Uterus (tissue), 4 donors: ENCODE results near the gene PTH2R. TPM values are rescaled to one million over a fixed set of nuclear protein-coding genes. Genes with fewer than 3 reads are reported as not detected.

Experiments
- DNase-seq, 2 donors: peaks; one replicate each; pipeline ENCODE4 v3.0.0-alpha.2; 2019 to 2020
- H3K27ac ChIP-seq, 2 donors: fragments of 200-600 bp; sonication (generic); 1 replicate in 1 of 2; 2 replicates in 1 of 2; pipeline ENCODE4 v1.5.1; 2016 to 2018
- H3K27me3 ChIP-seq, 2 donors: fragments of 200-600 bp; sonication (generic); one replicate each; pipeline ENCODE4 v1.5.1; 2018 to 2019; ENCODE audit warnings: control low read depth in 1 of 2
- H3K36me3 ChIP-seq, 2 donors: fragments of 200-600 bp; sonication (generic); one replicate each; pipeline ENCODE4 v1.5.1; 2019; ENCODE audit warnings: control low read depth in 1 of 2
- H3K4me1 ChIP-seq, 2 donors: fragments of 200-600 bp; sonication (generic); one replicate each; pipeline ENCODE4 v1.5.1; 2018 to 2019; ENCODE audit warnings: control low read depth in 1 of 2
- H3K4me3 ChIP-seq, 2 donors: fragments of 200-600 bp; sonication (generic); 1 replicate in 1 of 2; 2 replicates in 1 of 2; pipeline ENCODE4 v1.5.1; 2018 to 2019; ENCODE audit warnings: mild to moderate bottlenecking in 1 of 2
- H3K9me3 ChIP-seq, 2 donors: fragments of 200-600 bp; sonication (generic); one replicate each; pipeline ENCODE4 v1.5.1; 2019; ENCODE audit warnings: control low read depth in 1 of 2
- POLR2A ChIP-seq, 2 donors: fragments of 450-650 bp; IDR thresholded peaks; one replicate each; pipeline ENCODE4 v1.6.1; 2016; ENCODE audit warnings: antibody characterized with exemption in 2 of 2, mild to moderate bottlenecking in 1 of 2, moderate library complexity in 1 of 2
- intact Hi-C: fragments of 100-400 bp; cut with DNase I; formaldehyde crosslinking; loops from one replicate; pipeline ENCODE4 v1.15.1; 2023; ENCODE audit warnings: low total_unique reads
- total RNA-seq, 4 donors: library from RNA; depleted of rRNA in 3 of 4; stranded (reverse); fragments of >200 nt in 3 of 4; gene quantifications; one replicate each; pipeline versions ENCODE4 v1.1.0 to v1.2.4, GENCODE V29; 2014 to 2023
- TF ChIP-seq, protein P1 (sequence below), 4 experiments: fragments of 200-600 bp in 2 of 4; fragments of 450-650 bp in 2 of 4; sonication (generic) in 2 of 4; IDR thresholded peaks; one replicate each; pipeline ENCODE4 v1.5.1; 2016 to 2019; ENCODE audit warnings: antibody characterized with exemption in 4 of 4, mild to moderate bottlenecking in 2 of 4, moderate library complexity in 1 of 4
- donor health status: DM: yes; HTN: yes; CAD: no.

Gene PTH2R
- total RNA-seq, 4 donors from 2014 or later: 0.70 to 1.7 TPM; not detected in 2

DNA sequence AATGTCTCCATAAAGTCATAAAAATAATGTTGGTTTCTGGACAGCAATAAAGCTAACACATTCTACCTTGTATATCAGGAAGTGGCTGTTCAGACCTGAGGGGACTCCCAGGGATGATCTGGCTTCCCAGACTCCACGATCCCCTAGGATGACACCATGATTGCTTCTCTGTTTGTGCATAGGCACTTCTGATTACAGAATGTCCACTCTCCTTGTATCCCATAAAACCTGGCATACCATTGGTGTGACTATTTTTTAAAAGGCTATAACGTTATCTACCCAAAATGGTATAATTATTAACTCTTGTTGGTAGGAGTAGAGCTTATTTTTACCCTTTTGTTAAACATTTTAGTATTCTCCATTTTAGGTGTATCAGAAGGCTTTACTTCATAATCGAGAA lies 57.1 kb downstream of the PTH2R start:
- DNase-seq: no peak
- H3K4me3 ChIP-seq: no peak overlapping the region

DNA sequence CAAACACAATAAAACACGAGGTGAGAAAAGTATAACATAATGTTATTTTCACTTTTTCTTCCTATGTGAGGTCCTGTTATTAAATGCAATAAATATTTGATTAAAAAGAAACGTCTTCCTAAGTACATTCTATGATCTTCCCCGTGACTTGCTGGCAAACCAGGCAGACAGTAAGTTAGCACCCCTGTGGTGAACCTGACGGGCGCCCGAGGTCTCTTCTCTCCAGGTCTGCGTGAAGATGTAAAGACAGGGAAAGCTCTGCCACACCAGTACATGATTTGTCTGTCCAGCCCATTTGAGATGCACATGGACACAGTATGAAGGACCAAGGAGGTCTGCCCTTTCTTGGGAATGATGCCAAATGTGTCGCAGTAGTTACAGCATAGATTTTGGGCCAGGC lies 57.6 kb downstream of the PTH2R start:
- Histone ChIP-seq H3K27me3 (no peaks in the 10 kb centered on the region), H3K36me3 (no peaks in the 10 kb centered on the region), H3K9me3 (no peaks in the 10 kb centered on the region), H3K27ac (no peak overlapping the region), H3K4me3 (no peak overlapping the region), H3K4me1 (no peaks in the 10 kb centered on the region)
- TF ChIP-seq POLR2A (IDR thresholded peaks at IDR 0.05): no peak
- TF ChIP-seq, protein P1, sequence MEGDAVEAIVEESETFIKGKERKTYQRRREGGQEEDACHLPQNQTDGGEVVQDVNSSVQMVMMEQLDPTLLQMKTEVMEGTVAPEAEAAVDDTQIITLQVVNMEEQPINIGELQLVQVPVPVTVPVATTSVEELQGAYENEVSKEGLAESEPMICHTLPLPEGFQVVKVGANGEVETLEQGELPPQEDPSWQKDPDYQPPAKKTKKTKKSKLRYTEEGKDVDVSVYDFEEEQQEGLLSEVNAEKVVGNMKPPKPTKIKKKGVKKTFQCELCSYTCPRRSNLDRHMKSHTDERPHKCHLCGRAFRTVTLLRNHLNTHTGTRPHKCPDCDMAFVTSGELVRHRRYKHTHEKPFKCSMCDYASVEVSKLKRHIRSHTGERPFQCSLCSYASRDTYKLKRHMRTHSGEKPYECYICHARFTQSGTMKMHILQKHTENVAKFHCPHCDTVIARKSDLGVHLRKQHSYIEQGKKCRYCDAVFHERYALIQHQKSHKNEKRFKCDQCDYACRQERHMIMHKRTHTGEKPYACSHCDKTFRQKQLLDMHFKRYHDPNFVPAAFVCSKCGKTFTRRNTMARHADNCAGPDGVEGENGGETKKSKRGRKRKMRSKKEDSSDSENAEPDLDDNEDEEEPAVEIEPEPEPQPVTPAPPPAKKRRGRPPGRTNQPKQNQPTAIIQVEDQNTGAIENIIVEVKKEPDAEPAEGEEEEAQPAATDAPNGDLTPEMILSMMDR (IDR thresholded peaks at IDR 0.05): no peak
- intact Hi-C loops: no loop called here
- DNase-seq: no peak

More for the DNA sequence above, 57.1 kb downstream of the PTH2R start:
- H3K36me3 ChIP-seq: no peaks in the 10 kb centered on the region
- H3K9me3 ChIP-seq: no peaks in the 10 kb centered on the region
- intact Hi-C loops: no loop called here
- H3K27ac ChIP-seq: no peak overlapping the region
- no peaks in the 10 kb centered on the region for H3K27me3 ChIP-seq
- TF ChIP-seq POLR2A (IDR thresholded peaks at IDR 0.05): no peak
- TF ChIP-seq, protein P1 (IDR thresholded peaks at IDR 0.05): no peak
- no peaks in the 10 kb centered on the region for H3K4me1 ChIP-seq

DNA sequence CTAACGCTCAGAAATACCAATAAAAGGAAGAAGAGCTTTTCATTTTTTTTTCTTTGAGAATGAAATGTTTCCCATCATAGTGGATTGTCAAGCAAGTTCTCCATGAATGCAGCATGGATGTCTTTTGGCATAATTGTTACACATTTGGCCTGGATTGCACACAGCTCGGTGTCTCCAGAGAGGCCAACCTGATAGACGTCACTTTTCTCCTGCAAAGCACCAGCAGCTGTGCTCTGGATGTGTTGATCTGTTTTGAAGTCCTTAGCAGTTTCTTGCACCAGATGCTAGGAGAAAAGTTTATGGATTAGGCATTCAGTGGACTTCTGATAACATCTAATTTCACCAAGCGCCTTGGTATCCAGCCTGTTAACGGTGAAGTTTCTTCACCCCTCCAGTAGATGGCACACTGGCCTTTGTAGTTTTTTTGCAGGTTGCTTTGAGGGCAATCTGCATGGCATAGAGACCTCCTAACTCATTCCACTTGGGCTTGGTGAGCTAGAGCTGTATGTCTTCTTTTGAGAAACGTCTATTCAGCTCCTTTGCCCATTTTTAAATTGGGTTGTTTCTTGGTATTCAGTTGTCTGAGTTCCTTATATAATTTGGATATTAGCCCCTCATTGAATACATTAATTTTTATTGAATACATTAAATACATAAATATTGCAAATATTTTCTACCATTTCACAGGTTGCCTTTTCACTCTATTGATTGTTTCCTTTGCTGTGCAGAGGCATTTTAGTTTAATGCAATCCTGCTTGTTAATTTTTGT lies 59.7 kb downstream of the PTH2R start:
- no peak for DNase-seq
- Histone ChIP-seq H3K27me3 (no peaks in the 10 kb centered on the region), H3K36me3 (no peaks in the 10 kb centered on the region), H3K27ac (no peak overlapping the region), H3K9me3 (no peaks in the 10 kb centered on the region), H3K4me1 (no peaks in the 10 kb centered on the region), H3K4me3 (no peak overlapping the region)
- no peak for TF ChIP-seq POLR2A (IDR thresholded peaks at IDR 0.05)
- TF ChIP-seq, protein P1 (IDR thresholded peaks at IDR 0.05): no peak
- intact Hi-C loops: no loop called here

DNA sequence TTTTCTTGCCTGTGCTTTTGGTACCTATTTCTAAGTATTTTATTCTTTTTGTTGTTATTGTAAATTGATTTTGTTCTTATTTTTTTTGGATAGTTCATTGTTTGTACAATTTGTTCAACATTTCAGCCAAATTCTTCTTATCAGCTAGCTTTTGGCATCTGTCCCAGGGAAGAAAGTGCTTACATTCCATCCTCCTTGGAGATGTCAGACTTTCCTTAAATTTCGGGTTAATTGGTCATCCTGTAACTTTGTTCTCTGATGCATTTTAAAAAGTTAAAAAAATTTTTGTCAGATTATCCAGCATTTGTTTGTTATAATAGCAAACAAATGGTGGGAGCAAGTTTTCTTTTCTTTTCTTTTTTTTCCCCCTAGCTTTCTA lies 60.3 kb downstream of the PTH2R start:
- Histone ChIP-seq H3K36me3 (no peaks in the 10 kb centered on the region), H3K27ac (no peak overlapping the region), H3K4me3 (no peak overlapping the region), H3K9me3 (no peaks in the 10 kb centered on the region), H3K4me1 (no peaks in the 10 kb centered on the region), H3K27me3 (no peaks in the 10 kb centered on the region)
- DNase-seq: no peak
- TF ChIP-seq POLR2A (IDR thresholded peaks at IDR 0.05): no peak
- TF ChIP-seq, protein P1 (IDR thresholded peaks at IDR 0.05): no peak
- intact Hi-C loops: no loop called here

DNA sequence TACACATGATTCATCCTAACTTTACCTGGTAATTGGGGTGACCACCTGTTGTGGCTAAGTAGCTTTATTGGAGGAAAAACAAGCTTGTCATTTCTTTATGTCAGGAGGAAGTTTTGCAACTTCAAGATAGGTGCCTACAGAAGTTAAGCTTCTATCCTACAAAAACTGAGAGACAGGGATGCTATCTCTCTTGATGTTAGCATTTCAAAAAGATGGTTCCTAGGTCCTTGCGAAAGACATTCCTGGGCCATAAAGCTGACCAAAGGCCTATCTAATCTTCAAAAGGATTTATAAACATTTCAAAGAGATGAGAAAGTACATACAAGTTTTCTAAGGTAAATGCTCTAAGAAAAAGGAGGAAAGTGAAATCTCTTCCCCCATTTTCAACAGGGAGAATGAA lies 61.0 kb downstream of the PTH2R start:
- Histone ChIP-seq H3K4me1 (no peaks in the 10 kb centered on the region), H3K4me3 (no peak overlapping the region), H3K27ac (no peak overlapping the region), H3K36me3 (no peaks in the 10 kb centered on the region), H3K27me3 (no peaks in the 10 kb centered on the region), H3K9me3 (no peaks in the 10 kb centered on the region)
- DNase-seq: no peak
- intact Hi-C loops: no loop called here
- TF ChIP-seq, protein P1 (IDR thresholded peaks at IDR 0.05): no peak
- TF ChIP-seq POLR2A (IDR thresholded peaks at IDR 0.05): no peak
